Cardiac muscle cell (in vitro differentiated cells and primary cell): ENCODE measurements around the gene CHST8. TPM values are rescaled to one million over a fixed set of nuclear protein-coding genes. Genes with fewer than 3 reads are reported as not detected.
"Not testable (repeated sequence)": the region's sequence is repeated elsewhere in the genome, so short reads cannot be mapped to it uniquely, and the experiment has no call there.

Source experiments
- DNase-seq, 2 donors: peaks; one replicate each; pipeline versions ENCODE4 v3.0.0 to v3.0.0-alpha.2; 2010 to 2017; ENCODE audit warnings: low read depth in 1 of 2, low spot score in 1 of 2
- H3K27ac ChIP-seq: fragments of 200-600 bp; sonication (generic); 2 replicates; pipeline ENCODE4 v1.5.1; 2016
- H3K27me3 ChIP-seq: fragments of 200-600 bp; sonication (generic); 2 replicates; pipeline ENCODE4 v1.6.0; 2016; ENCODE audit warnings: control low read depth
- H3K36me3 ChIP-seq: fragments of 200-600 bp; sonication (generic); 2 replicates; pipeline ENCODE4 v1.5.1; 2016; ENCODE audit warnings: control low read depth
- H3K4me1 ChIP-seq: fragments of 200-600 bp; sonication (generic); 2 replicates; pipeline ENCODE4 v1.8.1; 2017; ENCODE audit warnings: low read depth, mild to moderate bottlenecking, mixed run types
- H3K4me3 ChIP-seq: fragments of 200-600 bp; sonication (generic); 2 replicates; pipeline ENCODE4 v1.5.1; 2016; ENCODE audit warnings: mild to moderate bottlenecking
- H3K9me3 ChIP-seq: fragments of 200-600 bp; sonication (generic); 2 replicates; pipeline ENCODE4 v1.5.1; 2017; ENCODE audit warnings: low read depth, mild to moderate bottlenecking, control low read depth
- CTCF ChIP-seq: IDR thresholded peaks from 2 replicates; pipeline ENCODE4 v1.5.1; 2012; ENCODE audit warnings: low read depth, mild to moderate bottlenecking, low read length
- polyA plus RNA-seq: library from polyadenylated mRNA; unstranded; fragments of >200 nt; fragmentation: Nextera tagmentation; extraction: Ambion mirVana; gene quantifications from 2 replicates; pipeline ENCODE4 v1.2.1, GENCODE V29; 2016
- total RNA-seq: library from RNA; depleted of rRNA; stranded (reverse); fragments of >200 nt; gene quantifications from 2 replicates; pipeline ENCODE4 v1.2.3, GENCODE V29; 2016

The CHST8 gene
- total and polyA plus RNA-seq, 2 experiments from 2014 or later = 0.84 to 0.89 TPM

GRCh38 chr19:33659835-33660234 lies 38.1 kb downstream of the CHST8 start:
- H3K36me3 ChIP-seq = no peaks in the 10 kb centered on the region
- H3K4me1 ChIP-seq = no peaks in the 10 kb centered on the region
- no peaks in the 10 kb centered on the region for H3K27me3 ChIP-seq
- H3K4me3 ChIP-seq = no peak overlapping the region
- no peaks in the 10 kb centered on the region for H3K9me3 ChIP-seq
- no peak overlapping the region for H3K27ac ChIP-seq
- TF ChIP-seq CTCF = no peak
- DNase-seq = no peak

GRCh38 chr19:33660410-33661124 lies 38.8 kb downstream of the CHST8 start:
- Histone ChIP-seq H3K27me3 (no peaks in the 10 kb centered on the region), H3K27ac (no peak overlapping the region), H3K9me3 (no peaks in the 10 kb centered on the region), H3K36me3 (no peaks in the 10 kb centered on the region), H3K4me1 (no peaks in the 10 kb centered on the region), H3K4me3 (no peak overlapping the region)
- DNase-seq = no peak
- no peak for TF ChIP-seq CTCF

GRCh38 chr19:33661336-33661735 lies 39.6 kb downstream of the CHST8 start:
- Histone ChIP-seq H3K27me3 (no peaks in the 10 kb centered on the region), H3K4me3 (no peak overlapping the region), H3K9me3 (no peaks in the 10 kb centered on the region), H3K27ac (no peak overlapping the region), H3K36me3 (no peaks in the 10 kb centered on the region), H3K4me1 (no peaks in the 10 kb centered on the region)
- TF ChIP-seq CTCF = no peak
- no peak for DNase-seq

GRCh38 chr19:33662391-33663092 lies 40.8 kb downstream of the CHST8 start:
- Histone ChIP-seq H3K4me1 (no peaks in the 10 kb centered on the region), H3K27ac (no peak overlapping the region), H3K36me3 (no peaks in the 10 kb centered on the region), H3K9me3 (no peaks in the 10 kb centered on the region), H3K27me3 (no peaks in the 10 kb centered on the region), H3K4me3 (no peak overlapping the region)
- TF ChIP-seq CTCF = no peak
- DNase-seq = no peak

- not testable (repeated sequence) for H3K9me3 ChIP-seq, H3K36me3 ChIP-seq
Observed at GRCh38 chr19:33663316-33663715, 41.6 kb downstream of the CHST8 start.

GRCh38 chr19:33664744-33665143 lies 43.0 kb downstream of the CHST8 start:
- no peak for TF ChIP-seq CTCF
- Histone ChIP-seq H3K27ac (no peak overlapping the region), H3K4me1 (no peaks in the 10 kb centered on the region), H3K36me3 (no peaks in the 10 kb centered on the region), H3K4me3 (no peak overlapping the region), H3K9me3 (no peaks in the 10 kb centered on the region), H3K27me3 (no peaks in the 10 kb centered on the region)
- no peak for DNase-seq

More at GRCh38 chr19:33663316-33663715, 41.6 kb downstream of the CHST8 start:
- H3K4me1 ChIP-seq, H3K4me3 ChIP-seq, H3K27me3 ChIP-seq, DNase-seq, H3K27ac ChIP-seq: not testable (repeated sequence)
